HepG2 (cell line): ENCODE measurements around the gene ANKRD29. TPM values are rescaled to one million over a fixed set of nuclear protein-coding genes. Genes with fewer than 3 reads are reported as not detected.

ENCODE experiments used
- ARID3A ChIP-seq: IDR thresholded peaks from 2 replicates; pipeline ENCODE4 v1.6.1; 2012; ENCODE audit warnings: low read depth, low read length, improper control_type of control experiment
- E2F5 ChIP-seq: sonication (generic); formaldehyde crosslinking; conservative IDR thresholded peaks from 2 replicates; pipeline ENCODE4 v1.4.0; 2020; ENCODE audit warnings: missing genetic modification reagents
- FIP1L1 ChIP-seq: fragments of 200-400 bp; formaldehyde crosslinking; IDR thresholded peaks from 2 replicates; pipeline ENCODE4 v1.6.1; 2018; ENCODE audit warnings: low read depth, mild to moderate bottlenecking, low read length, moderate library complexity, borderline replicate concordance; ENCODE audit not compliant: insufficient read depth
- FOXK2 ChIP-seq: fragments of 450-650 bp; IDR thresholded peaks from 2 replicates; pipeline ENCODE4 v1.6.1; 2016
- FOXM1 ChIP-seq: sonication (generic); formaldehyde crosslinking; IDR thresholded peaks from 2 replicates; pipeline ENCODE4 v1.5.0; 2020; ENCODE audit warnings: missing genetic modification reagents
- POGZ ChIP-seq: sonication (generic); formaldehyde crosslinking; IDR thresholded peaks from 2 replicates; pipeline ENCODE4 v1.4.0; 2020; ENCODE audit warnings: mild to moderate bottlenecking, missing genetic modification reagents
- SKI ChIP-seq: fragments of 450-650 bp; IDR thresholded peaks from one replicate; pipeline ENCODE4 v1.6.1; 2018; ENCODE audit warnings: mild to moderate bottlenecking; ENCODE audit not compliant: partially characterized antibody
- ZC3H13 ChIP-seq: sonication (generic); formaldehyde crosslinking; IDR thresholded peaks from 2 replicates; pipeline ENCODE4 v1.8.1; 2023; ENCODE audit warnings: mild to moderate bottlenecking, missing genetic modification reagents, moderate library complexity
- ZFY ChIP-seq: sonication (generic); formaldehyde crosslinking; IDR thresholded peaks from 2 replicates; pipeline ENCODE4 v1.4.0; 2020; ENCODE audit warnings: missing genetic modification reagents
- ZGPAT ChIP-seq: IDR thresholded peaks from 2 replicates; pipeline ENCODE4 v1.6.1; 2016; ENCODE audit warnings: mild to moderate bottlenecking
- ZNF207 ChIP-seq: fragments of 450-650 bp; IDR thresholded peaks from 2 replicates; pipeline ENCODE4 v1.6.1; 2016; ENCODE audit warnings: antibody characterized with exemption, borderline replicate concordance
- ZNF251 ChIP-seq: sonication (generic); formaldehyde crosslinking; IDR thresholded peaks from 2 replicates; pipeline ENCODE4 v1.9.0; 2021; ENCODE audit warnings: mild to moderate bottlenecking, missing genetic modification reagents
- ZNF318 ChIP-seq: sonication (generic); formaldehyde crosslinking; IDR thresholded peaks from 2 replicates; pipeline ENCODE4 v1.4.0; 2020; ENCODE audit warnings: mild to moderate bottlenecking, missing genetic modification reagents
- ZNF619 ChIP-seq: sonication (generic); formaldehyde crosslinking; IDR thresholded peaks from 2 replicates; pipeline ENCODE4 v1.4.0; 2020; ENCODE audit warnings: mild to moderate bottlenecking, missing genetic modification reagents
- ZSCAN21 ChIP-seq: sonication (generic); formaldehyde crosslinking; IDR thresholded peaks from 2 replicates; pipeline ENCODE4 v1.8.0; 2022; ENCODE audit warnings: mild to moderate bottlenecking, missing genetic modification reagents, moderate library complexity, borderline replicate concordance
- polyA plus RNA-seq, 8 experiments: library from polyadenylated mRNA; depleted of rRNA in 3 of 8; stranded (reverse) in 7 of 8; unstranded in 1 of 8; fragments of >200 nt; fragmentation: Illumina TruSeq in 4 of 8; extraction: Trizol in 4 of 8; gene quantifications; 2 replicates each; pipeline versions ENCODE4 v1.2.1 to v1.2.3, GENCODE V29; 2011 to 2016; ENCODE audit warnings: low read depth in 4 of 8, missing spikeins in 1 of 8, mixed read lengths in 1 of 8; ENCODE audit not compliant: insufficient read depth in 1 of 8
- total RNA-seq, 5 experiments: library from RNA; depleted of rRNA; stranded (reverse); fragments of >200 nt; fragmentation: Illumina TruSeq; extraction: Trizol; gene quantifications; 2 replicates each; pipeline ENCODE4 v1.2.3, GENCODE V29; 2016; ENCODE audit warnings: low read depth in 1 of 5

The ANKRD29 gene
- total and polyA plus RNA-seq, 2 of the 13 experiments (the other 11 are each of a cell fraction or from before 2014, with no cell fraction given): not detected

- TF ChIP-seq SKI: peak; percentile 24
- no peak for TF ChIP-seq FIP1L1
- no peak for TF ChIP-seq E2F5 (CRISPR knock-in tag)
- TF ChIP-seq ARID3A: peak; percentile 59; the same call in 1 of the 2 replicates
- TF ChIP-seq POGZ (CRISPR knock-in tag): peak; percentile 47; the same call in 1 of the 2 replicates
- peak; percentile 40; the same call in 1 of the 2 replicates for TF ChIP-seq ZGPAT
- TF ChIP-seq ZSCAN21: no peak
- no peak for TF ChIP-seq ZC3H13 (CRISPR knock-in tag)
- no peak for TF ChIP-seq FOXK2
- TF ChIP-seq ZNF619 (CRISPR knock-in tag): no peak
- no peak for TF ChIP-seq ZNF207
- no peak for TF ChIP-seq ZFY (CRISPR knock-in tag)
- TF ChIP-seq FOXM1 (CRISPR knock-in tag): no peak
- no peak for TF ChIP-seq ZNF318 (CRISPR knock-in tag)
- no peak for TF ChIP-seq ZNF251 (CRISPR knock-in tag)
These were observed 93.2 kb downstream of the ANKRD29 start (continued) for GRCh38 chr18:23569299-23570063.
